GM12873 (cell line): ENCODE data around the gene ZFP64.

ENCODE experiments used
- TF ChIP-seq, protein P1 (sequence below): IDR thresholded peaks from 2 replicates; pipeline ENCODE4 v1.5.1; 2012; ENCODE audit warnings: low read depth, mild to moderate bottlenecking, moderate library complexity, low read length, control low read depth; ENCODE audit not compliant: insufficient read depth; ENCODE audit errors: missing control alignments

Gene ZFP64

DNA sequence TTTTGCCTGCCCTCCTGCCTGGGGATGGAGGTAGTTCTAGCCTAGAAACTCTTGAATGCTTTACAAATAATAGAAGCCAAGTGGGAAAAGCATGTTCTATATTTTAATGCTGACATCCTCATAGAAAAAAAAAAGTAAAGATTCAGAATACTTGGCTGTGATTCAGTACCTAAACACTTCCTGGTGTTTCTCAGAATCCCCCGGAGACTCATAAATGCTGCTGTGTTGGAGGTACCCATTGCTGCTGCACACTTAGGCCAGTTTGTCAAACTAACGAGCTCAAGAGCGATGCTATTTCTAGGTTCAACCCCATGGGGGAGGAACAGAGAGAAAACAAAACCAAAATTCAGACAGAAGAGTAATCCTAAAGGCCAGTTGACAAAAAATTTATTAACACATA lies 38.8 kb upstream of the ZFP64 start:
- TF ChIP-seq, protein P1, sequence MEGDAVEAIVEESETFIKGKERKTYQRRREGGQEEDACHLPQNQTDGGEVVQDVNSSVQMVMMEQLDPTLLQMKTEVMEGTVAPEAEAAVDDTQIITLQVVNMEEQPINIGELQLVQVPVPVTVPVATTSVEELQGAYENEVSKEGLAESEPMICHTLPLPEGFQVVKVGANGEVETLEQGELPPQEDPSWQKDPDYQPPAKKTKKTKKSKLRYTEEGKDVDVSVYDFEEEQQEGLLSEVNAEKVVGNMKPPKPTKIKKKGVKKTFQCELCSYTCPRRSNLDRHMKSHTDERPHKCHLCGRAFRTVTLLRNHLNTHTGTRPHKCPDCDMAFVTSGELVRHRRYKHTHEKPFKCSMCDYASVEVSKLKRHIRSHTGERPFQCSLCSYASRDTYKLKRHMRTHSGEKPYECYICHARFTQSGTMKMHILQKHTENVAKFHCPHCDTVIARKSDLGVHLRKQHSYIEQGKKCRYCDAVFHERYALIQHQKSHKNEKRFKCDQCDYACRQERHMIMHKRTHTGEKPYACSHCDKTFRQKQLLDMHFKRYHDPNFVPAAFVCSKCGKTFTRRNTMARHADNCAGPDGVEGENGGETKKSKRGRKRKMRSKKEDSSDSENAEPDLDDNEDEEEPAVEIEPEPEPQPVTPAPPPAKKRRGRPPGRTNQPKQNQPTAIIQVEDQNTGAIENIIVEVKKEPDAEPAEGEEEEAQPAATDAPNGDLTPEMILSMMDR: no peak

DNA sequence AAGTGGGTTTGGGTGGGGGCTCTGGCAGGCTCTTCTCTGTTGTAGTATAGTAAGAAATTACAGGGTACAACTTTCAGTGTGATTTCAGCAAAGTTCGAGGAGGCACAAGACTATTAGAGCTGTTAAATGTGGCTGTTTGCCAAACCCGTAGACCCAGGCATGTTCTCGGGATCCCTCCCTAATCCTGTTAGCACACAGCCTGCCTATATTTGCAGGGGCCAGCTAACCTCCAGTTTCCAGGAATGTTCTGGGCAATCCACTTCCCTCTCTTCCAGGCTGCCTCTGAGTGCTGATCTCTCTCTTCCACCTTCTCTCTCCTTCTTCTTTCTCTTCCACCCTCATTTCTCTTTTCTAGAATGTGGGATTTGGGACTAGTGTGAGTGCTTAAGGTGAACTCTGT lies 34.8 kb upstream of the ZFP64 start:
- TF ChIP-seq, protein P1: no peak

DNA sequence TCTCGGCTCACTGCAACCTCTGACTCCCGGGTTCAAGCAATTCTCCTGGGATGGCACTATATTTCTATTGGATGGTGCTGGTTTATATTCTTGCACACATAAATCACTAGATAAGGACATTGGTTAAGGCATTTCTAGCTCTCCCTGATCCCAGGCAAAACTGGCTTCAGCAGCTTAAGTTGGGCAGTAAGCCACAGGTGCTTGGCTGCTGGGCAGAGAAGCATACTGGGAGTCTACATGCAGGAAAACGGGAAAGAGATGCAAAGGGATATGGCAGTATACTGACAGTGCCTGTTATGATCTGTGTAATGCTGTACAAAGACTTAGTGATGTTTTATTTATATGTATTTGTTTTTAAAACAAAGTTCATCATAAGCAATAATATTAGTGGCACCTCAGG lies 33.3 kb upstream of the ZFP64 start:
- TF ChIP-seq, protein P1: no peak

DNA sequence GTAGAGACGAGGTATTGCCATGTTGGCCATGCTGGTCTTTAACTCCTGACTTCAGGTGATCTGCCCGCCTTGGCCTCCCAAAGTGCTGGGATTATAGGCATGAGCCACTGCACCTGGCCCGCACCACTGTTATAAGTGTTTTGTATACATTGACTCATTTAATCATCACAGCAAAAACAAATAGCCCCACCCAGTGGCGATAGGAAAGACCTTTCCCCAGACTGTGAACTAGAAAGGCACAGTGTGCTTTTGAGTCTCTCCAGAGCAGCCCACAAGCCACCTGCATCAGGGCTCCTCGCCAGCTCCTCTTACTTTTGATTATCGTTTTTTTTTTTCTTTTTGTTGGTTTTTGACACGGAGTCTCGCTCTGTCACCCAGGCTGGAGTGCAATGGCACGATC lies 27.9 kb upstream of the ZFP64 start:
- TF ChIP-seq, protein P1: peak; percentile 20

DNA sequence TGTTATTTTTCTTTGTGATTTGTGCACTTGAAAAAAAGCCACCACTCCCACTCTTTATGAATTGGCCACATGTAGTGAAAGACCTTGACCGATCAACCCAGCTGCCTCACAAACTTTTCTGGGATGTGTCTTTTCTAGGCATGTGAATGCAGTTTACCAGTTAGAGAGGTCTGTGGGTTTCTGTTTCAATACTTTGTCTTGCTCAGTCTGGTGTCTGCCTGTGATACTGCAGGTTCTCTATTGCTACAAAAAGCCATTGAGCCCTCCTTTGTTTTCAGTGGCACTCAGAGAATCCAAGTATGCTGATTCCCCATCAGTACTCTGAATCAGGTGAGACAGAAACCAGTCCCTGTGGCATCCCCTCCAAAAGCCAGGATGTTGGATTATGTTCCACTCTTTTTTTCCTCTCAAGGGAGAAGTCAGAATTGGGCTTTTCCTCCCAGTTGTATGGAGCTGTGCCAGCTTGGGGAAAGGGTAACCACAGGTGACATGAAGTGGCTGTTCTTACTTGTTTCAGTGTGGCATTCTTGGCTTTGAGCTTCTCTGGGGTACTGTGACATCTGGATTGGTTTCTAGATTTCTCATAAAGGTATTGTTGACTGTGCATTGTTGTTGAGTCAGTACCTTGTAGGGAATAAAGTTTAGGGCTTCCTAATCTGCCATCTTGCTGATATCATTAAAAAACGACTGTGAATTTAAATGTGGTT lies 26.3 kb upstream of the ZFP64 start:
- TF ChIP-seq, protein P1: no peak

DNA sequence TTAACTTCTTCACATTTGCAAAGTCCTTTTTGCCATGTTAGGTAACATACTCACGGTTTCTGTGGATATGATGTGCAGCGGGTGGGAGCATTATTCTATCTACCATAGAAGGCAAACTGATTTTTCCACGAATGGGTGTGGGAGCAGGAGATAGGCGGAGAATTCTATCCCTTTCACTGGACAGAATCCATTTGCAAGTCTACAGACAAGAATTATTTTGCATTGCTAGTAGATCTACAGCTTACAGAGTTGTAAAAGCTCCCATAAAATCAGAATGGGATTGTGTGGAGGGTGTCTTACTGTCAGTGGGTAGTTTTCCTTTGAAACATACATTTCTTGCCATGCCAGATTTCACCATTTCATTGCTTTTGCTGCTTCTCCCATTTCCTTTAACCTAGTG lies 22.4 kb upstream of the ZFP64 start:
- TF ChIP-seq, protein P1: no peak

DNA sequence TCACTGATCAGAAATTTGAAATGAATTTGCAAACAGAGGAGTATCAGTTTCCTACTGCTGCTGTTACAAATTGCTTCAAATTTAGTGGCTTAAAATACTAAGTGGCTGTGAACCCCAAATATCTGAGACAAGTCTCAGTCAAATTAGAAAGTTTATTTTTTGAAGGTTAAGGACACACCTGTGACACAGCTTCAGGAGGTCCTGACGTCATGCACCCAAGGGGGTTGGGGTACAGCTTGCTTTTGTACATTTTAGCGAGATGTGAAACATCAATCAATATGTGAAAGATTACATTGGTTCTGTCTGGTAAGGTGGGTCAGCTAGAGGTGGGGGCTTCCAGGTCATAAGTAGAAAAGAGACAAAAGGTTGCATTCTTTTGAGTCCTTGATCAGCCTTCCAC lies 21.4 kb upstream of the ZFP64 start:
- TF ChIP-seq, protein P1: no peak
